ENCODE measurements around the gene CUL7.

Gene CUL7

DNA sequence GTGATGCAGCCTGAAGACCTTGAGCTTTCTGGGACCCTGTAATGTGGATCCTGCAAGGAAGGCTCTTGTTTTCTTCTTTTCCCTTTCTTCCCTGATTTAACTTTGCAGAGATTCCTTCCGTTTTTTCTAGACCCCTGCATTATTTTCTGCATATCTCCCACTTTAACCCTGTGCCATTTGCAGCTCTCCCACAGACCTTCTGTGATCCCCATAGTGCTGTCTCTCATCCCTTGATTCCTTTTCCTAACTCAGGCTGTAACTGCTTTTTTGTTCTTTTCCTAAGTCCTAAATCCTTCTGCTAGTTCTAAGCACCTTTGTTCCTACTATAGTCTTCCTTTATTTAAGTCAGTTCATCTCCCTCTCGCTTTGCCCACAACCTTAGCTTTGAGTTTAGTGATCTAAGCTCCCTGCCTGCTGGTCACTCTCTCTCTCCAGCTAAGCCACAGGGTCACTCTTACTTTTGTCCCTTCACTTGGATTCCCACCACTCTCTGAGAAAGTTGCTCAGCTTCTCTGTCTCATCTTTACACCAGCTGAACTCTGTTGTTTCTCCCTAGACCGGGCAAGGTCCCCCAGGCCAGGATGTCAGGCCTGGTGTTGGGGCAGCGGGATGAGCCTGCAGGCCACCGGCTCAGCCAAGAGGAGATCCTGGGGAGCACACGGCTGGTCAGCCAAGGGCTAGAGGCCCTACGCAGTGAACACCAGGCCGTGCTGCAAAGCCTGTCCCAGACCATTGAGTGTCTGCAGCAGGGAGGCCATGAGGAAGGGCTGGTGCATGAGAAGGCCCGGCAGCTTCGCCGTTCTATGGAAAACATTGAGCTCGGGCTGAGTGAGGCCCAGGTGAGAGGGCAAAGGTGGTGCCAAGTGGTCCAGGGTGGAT lies 7.3 kb upstream of the CUL7 start:
- Histone ChIP-seq H3K4me3 (replicated peaks; ENCODE audit: insufficient read depth, low read length) (no peak overlapping the region), H3K27ac (replicated peaks) (no peak overlapping the region), H3K27me3 (ENCODE audit: insufficient read depth, poor library complexity, severe bottlenecking) (no peaks in the 10 kb centered on the region)
- no peak for DNase-seq (ENCODE audit: low read depth in 1 of 2, low spot score in 1 of 2)
- TF ChIP-seq, protein P1, sequence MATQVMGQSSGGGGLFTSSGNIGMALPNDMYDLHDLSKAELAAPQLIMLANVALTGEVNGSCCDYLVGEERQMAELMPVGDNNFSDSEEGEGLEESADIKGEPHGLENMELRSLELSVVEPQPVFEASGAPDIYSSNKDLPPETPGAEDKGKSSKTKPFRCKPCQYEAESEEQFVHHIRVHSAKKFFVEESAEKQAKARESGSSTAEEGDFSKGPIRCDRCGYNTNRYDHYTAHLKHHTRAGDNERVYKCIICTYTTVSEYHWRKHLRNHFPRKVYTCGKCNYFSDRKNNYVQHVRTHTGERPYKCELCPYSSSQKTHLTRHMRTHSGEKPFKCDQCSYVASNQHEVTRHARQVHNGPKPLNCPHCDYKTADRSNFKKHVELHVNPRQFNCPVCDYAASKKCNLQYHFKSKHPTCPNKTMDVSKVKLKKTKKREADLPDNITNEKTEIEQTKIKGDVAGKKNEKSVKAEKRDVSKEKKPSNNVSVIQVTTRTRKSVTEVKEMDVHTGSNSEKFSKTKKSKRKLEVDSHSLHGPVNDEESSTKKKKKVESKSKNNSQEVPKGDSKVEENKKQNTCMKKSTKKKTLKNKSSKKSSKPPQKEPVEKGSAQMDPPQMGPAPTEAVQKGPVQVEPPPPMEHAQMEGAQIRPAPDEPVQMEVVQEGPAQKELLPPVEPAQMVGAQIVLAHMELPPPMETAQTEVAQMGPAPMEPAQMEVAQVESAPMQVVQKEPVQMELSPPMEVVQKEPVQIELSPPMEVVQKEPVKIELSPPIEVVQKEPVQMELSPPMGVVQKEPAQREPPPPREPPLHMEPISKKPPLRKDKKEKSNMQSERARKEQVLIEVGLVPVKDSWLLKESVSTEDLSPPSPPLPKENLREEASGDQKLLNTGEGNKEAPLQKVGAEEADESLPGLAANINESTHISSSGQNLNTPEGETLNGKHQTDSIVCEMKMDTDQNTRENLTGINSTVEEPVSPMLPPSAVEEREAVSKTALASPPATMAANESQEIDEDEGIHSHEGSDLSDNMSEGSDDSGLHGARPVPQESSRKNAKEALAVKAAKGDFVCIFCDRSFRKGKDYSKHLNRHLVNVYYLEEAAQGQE (IDR thresholded peaks at IDR 0.05; ENCODE audit: insufficient replicate concordance, low read depth): no peak
- no peak for TF ChIP-seq SPI1 (IDR thresholded peaks at IDR 0.05; ENCODE audit: borderline replicate concordance, low read depth)

DNA sequence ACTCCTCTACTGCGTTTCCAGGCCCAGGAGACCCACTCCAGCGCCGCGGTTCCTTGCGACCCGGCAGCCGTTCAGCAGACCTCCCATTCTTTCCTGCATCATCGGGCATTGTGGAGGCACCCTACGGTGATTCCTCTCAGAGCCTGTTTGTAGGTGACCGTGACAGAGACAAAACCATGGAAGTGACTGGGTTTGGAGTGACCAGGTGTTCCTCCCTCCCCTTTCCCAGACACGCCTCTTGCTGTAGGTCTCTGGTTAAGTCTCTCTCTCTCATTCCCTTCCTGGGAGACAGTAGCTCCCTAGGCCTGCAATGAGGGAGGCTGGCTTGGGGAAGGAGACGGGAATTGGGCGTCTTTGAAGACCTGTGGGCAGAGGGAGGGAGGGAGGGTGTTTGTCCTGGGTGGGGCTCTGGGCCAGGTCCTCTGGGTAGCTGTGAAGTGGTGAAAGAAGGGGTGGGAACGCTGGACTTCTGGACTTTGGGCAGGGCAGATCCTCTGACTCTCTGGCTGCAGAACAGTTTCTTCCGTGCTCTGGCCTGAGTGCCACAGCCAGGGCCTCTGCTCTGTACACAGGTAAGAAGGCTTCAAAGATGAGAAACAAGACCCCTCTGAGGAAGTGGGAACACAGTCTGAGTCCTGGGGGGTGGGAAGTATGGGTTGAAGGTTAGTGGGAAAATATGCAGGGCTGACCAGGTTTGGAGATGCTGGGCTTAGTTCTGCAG lies 6.5 kb upstream of the CUL7 start:
- DNase-seq (ENCODE audit: low read depth in 1 of 2, low spot score in 1 of 2): peak; percentile 3 to 33
- H3K27ac ChIP-seq (replicated peaks): peak overlapping the region; percentile 86
- no peak for TF ChIP-seq SPI1 (IDR thresholded peaks at IDR 0.05; ENCODE audit: borderline replicate concordance, low read depth)
- TF ChIP-seq, protein P1 (IDR thresholded peaks at IDR 0.05; ENCODE audit: insufficient replicate concordance, low read depth): no peak
- no peak for TF ChIP-seq GABPA (IDR thresholded peaks at IDR 0.05; ENCODE audit: low read depth)
- TF ChIP-seq POLR2AphosphoS5 (IDR thresholded peaks at IDR 0.05; ENCODE audit: low read depth): no peak
- TF ChIP-seq, protein P2, sequence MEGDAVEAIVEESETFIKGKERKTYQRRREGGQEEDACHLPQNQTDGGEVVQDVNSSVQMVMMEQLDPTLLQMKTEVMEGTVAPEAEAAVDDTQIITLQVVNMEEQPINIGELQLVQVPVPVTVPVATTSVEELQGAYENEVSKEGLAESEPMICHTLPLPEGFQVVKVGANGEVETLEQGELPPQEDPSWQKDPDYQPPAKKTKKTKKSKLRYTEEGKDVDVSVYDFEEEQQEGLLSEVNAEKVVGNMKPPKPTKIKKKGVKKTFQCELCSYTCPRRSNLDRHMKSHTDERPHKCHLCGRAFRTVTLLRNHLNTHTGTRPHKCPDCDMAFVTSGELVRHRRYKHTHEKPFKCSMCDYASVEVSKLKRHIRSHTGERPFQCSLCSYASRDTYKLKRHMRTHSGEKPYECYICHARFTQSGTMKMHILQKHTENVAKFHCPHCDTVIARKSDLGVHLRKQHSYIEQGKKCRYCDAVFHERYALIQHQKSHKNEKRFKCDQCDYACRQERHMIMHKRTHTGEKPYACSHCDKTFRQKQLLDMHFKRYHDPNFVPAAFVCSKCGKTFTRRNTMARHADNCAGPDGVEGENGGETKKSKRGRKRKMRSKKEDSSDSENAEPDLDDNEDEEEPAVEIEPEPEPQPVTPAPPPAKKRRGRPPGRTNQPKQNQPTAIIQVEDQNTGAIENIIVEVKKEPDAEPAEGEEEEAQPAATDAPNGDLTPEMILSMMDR (IDR thresholded peaks at IDR 0.05; ENCODE audit: insufficient read depth, low read length): no peak
- peak overlapping the region; percentile 62 for H3K4me3 ChIP-seq (replicated peaks; ENCODE audit: insufficient read depth, low read length)
- H3K27me3 ChIP-seq (ENCODE audit: insufficient read depth, poor library complexity, severe bottlenecking): no peaks in the 10 kb centered on the region

DNA sequence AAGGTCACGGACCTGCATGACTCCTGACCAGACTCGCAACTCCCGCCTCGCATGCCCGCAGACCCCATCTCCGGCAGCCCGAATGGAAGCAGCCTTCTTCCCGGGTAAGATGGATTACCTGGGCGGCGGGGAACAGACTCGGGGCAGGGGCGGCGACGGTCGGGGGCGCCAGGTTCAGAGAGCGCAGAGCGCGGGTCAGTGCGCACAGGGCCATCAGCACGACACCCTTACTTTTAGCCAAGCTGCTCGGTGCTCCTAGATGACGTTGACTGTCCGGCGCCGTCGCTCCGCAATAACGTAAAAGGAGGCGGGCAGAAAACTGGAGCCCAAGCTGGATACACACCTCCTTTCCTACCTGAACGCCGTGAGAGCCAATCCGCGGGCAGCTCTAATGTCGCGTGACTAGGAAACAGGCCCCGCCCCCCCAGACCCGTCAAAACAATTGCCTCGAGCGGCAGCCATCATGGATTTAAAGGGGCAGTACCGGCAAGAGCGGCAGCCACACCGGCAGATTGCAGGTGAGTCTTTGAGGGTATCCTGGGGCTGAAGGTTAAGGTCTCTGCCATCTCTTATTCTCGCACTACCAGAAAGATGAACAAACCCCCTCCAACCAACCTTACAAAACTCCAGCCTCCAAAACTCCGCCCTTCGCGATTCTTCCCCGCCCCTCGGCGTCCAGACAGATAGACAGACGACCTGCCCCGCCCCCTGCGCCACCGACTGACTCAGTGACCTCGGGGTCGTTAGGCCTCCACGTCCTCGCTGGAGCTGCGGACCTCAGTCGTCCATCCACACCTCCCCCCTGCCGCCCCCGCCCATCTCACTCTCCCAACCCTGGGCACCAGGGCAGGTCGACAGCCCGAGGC lies 5.8 kb upstream of the CUL7 start, which contains the start of the genes KLC4 and MRPL2:
TSS of gene KLC4 (plus strand) at position 464 of the 866 bp plus-strand sequence. CDS start 1,705 bp downstream, outside the sequence.
TSS of gene MRPL2 (minus strand) at position 267 of the 866 bp plus-strand sequence. CDS start at position 214, 53 bp downstream.
- Histone ChIP-seq H3K27me3 (ENCODE audit: insufficient read depth, poor library complexity, severe bottlenecking) (no peaks in the 10 kb centered on the region), H3K4me3 (replicated peaks; ENCODE audit: insufficient read depth, low read length) (peak within 1 kb of the TSS; percentile 99), H3K27ac (replicated peaks) (peak within 1 kb of the TSS; percentile 86)
- DNase-seq (ENCODE audit: low read depth in 1 of 2, low spot score in 1 of 2): peak; percentile 96 to 99
- TF ChIP-seq, protein P2 (IDR thresholded peaks at IDR 0.05; ENCODE audit: insufficient read depth, low read length): no peak
- TF ChIP-seq GABPA (IDR thresholded peaks at IDR 0.05; ENCODE audit: low read depth) (no peak), POLR2AphosphoS5 (IDR thresholded peaks at IDR 0.05; ENCODE audit: low read depth) (peak; percentile 89), SPI1 (IDR thresholded peaks at IDR 0.05; ENCODE audit: borderline replicate concordance, low read depth) (no peak)
- TF ChIP-seq, protein P1 (IDR thresholded peaks at IDR 0.05; ENCODE audit: insufficient replicate concordance, low read depth): no peak

Measured in HL-60 (cell line).